HTERT RPE-1 (cell line): ENCODE data around the gene FAM184A.
"Not testable (repeated sequence)": the region's sequence is repeated elsewhere in the genome, so short reads cannot be mapped to it uniquely, and the experiment has no call there.

Experiments used
- in situ Hi-C: fragments of 300-500 bp; cut with MboI; formaldehyde crosslinking; loops from 4 replicates; pipeline ENCODE4 v1.14.3; 2020; ENCODE audit warnings: low sequenced_read_pairs

Gene FAM184A

DNA sequence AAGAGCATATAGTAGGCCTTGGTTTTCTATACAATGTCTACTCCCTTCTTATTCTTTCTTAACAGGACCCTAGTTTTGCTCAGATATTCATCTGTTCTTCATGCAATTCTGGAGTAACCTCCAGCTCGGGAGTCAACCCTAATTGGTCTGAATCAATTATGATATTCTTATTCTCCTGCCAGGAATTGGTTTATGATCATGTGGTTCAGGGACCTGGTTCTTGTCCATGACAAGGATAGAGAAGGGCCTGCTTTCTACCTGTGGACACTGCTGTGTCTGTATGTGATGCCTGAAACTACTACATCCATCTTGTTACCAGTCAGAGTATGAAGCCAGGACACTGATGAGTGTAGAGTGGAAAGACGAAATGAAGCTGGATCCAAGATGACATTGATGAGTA is 24.4 kb upstream of the FAM184A start:
- in situ Hi-C loops, result no loop called here

DNA sequence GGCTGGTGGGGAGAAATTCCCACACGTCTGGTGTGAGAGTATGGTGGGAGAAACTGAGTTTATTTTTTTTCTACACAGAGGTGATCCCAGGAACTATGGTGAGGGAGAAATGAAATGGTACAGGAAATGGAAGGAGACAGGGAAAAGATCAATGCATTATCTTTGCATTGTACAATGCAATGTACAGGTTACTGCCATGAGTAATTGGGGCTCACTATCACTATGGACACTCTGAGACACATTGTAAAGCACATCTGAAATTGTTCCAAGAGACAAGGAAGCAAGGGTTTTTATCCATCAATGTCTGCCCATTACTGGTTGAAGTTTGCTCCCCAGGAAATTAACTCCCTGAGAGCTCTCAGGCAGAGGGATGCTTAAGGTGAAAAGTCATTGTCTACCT is 21.7 kb upstream of the FAM184A start:
- in situ Hi-C loops, result no loop called here

DNA sequence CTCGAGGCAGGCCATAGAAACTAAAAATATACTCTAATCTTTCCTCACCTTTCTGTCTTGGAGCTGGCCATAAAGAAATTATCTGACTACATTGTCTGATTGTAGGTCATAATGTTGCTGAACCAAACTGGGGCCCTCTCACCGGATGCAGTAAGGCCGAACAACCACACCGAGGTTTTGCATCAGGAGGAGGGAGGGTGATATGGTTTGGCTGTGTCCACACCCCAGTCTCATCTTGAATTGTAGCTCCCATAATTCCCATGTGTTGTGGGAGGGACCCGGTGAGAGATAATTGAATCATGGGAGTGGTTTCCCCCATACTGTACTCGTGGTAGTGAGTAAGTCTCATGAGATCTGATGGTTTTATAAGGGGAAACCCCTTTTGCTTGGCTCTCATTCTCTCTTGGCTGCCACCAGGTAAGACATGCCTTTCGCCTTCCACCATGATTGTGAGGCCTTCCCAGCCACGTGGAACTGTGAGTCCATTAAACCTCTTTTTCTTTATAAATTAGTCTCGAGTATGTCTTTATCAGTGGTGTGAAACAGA is 19.4 kb upstream of the FAM184A start:
- in situ Hi-C loops, result not testable (repeated sequence)

DNA sequence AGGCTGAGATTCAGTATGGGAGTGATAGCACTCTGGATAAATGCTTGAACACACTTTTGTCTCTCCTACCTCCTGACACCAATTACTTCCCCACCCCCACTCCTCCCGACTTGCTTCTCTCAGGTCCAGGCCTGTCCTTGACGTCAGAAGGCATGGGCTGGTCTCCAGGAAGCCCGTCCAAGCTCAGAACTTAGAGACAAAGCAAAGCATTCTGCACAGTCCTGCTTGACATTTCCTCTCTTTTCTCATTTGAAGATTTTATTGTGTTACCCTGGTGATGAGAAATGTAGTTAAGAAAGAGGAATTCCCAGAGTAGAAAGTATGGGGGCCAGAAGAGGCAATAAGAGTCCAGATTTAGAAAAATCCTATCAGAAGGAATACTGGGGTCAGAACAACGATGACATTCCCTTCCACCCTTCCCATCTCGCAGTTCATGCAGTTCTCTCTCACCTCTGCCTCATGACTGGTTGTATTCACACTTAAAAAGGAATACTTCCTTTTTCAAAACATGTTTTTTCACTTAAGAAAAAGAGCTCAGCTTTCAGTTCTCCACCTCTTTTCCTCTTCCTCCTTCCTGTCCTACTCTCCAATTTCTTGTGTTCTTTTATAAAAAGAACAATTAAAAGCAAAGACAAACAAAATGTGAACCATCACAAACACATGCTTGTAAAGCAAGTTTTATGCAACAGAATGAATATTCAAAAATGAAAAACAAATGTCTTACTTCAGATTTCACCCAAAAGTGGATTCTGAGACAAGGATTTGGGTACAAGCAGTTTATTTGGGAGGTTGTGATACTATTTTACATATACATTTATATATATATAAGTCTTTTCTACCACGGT is 18.5 kb upstream of the FAM184A start:
- in situ Hi-C loops, result no loop called here

DNA sequence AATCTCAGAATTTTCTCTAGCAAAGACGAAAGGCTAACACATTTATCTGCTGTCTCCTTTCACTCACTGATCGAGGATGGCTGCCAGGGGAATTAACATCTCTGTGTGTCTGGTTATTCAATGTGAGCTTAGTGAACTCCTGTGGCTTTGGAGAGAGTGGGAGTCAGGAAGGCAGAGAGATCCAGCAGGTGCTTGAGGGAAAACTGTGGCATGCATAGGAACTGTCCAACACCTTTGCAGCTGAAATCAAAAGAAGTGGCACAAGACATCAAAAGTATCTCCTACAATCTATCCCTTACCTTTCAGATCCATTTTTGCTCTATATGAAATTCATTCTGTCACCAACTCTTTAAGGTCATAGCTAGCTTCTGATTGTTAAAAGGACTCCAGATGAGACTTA is 11.8 kb upstream of the FAM184A start:
- in situ Hi-C loops, result no loop called here

DNA sequence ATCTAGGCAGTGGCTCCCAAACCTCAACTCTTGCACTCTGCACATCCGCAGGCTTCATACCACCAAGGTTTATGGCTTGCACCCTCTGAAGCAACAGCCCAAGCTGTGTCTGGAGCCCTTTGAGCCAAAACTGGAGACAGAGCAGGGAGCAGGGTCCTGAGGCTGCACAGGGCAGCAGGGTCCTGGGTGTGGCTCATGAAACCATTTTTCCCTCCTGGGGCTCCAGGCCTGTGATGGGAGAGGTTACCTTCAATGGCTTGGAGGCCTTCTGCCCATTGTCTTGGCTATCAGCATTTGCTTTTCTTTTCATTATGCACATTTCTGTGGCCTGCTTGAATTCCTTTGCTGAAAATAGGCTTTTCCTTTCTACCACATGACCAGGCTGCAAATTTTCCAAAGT is 6.3 kb upstream of the FAM184A start:
- in situ Hi-C loops, result no loop called here

DNA sequence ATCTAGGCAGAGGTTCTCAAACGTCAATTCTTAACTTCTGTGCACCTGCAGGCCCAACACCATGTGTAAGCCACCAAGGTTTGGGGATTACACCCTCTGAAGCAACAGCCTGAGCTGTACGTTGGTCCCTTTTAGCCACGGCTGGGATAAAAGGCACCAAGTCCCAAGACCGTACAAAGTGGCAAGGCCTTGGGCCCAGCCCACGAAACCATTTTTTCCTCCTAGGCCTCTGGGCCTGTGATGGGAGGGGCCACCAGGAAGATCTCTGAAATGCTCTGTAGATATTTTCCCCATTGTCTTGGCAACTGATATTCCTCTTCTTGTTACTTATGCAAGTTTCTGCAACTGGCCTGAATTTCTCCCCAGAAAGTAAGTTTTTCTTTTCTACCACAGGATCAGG is 4.5 kb upstream of the FAM184A start:
- in situ Hi-C loops, result no loop called here

DNA sequence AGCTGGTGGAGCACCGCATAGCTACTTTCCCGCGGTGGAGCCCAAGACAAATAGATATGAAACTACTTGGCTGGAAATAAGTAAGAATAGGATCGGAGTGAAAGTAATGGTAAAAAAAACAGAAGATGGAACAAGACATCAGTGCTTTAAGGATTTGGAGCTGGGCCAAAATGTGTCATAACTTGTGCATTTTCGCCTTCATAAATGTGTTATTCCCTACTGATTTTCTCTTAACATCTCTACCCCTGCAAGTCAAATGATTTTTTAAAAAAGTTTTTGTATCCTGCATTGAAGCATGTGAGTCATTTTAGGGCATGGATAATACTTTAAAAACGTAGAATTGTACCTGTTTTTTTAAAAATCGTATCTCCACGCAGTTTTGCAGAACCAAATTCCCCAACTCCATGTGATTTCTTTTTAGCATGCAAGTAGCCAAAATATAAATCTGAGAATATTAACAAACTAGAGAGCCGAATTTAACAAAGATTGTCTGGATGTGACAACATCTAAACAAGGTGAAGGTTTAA is 882 bp upstream of the FAM184A start:
- in situ Hi-C loops, result no loop called here

DNA sequence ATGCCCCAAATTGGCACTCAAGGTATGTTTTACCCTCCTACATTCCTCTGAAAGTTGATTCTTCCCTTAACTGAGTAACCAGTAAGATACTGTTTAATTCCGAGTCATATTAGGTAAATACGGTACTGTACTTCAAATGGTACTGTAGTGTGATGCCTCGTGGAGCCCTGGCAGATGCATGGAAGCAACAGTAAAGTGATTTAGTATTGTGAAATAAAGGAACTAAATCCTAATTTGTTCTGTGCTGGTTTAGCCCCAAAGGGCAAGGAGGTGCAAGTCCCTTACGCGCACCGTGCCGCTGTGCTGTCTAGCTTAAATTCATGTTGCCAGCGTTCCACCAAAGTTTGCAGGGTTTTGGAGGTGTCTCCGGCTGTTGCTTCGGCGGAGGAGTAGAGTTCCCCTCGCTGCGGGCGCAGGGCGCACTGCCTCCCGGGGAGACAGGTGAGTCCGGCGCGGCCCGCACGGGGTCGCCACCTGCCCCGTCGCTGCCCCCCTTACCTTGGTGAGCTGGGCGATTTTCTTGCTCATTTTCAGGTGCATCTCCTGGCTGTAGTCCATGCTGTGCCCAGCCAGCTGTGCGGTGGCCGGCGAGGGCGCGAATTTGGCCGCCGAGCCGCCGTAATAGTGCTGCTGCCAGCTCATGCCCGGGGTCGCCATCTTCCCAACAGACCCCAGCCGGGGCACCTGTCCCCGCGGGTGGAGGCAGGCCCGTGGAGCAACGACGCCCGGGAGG is 655 bp downstream of the FAM184A start:
- in situ Hi-C loops, result no loop called here

DNA sequence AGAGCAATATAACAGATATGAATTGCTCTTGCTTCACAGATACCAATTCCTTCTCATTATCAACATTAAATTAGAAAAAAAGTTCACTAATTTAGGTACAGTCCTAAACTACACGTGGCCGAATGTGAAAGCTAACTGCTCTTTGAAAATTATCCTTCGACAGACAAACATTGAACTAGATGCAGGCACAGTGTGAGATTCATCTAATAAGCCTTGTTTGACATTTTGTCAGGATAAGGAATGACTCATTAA is 1.1 kb downstream of the FAM184A start:
- in situ Hi-C loops, result no loop called here

DNA sequence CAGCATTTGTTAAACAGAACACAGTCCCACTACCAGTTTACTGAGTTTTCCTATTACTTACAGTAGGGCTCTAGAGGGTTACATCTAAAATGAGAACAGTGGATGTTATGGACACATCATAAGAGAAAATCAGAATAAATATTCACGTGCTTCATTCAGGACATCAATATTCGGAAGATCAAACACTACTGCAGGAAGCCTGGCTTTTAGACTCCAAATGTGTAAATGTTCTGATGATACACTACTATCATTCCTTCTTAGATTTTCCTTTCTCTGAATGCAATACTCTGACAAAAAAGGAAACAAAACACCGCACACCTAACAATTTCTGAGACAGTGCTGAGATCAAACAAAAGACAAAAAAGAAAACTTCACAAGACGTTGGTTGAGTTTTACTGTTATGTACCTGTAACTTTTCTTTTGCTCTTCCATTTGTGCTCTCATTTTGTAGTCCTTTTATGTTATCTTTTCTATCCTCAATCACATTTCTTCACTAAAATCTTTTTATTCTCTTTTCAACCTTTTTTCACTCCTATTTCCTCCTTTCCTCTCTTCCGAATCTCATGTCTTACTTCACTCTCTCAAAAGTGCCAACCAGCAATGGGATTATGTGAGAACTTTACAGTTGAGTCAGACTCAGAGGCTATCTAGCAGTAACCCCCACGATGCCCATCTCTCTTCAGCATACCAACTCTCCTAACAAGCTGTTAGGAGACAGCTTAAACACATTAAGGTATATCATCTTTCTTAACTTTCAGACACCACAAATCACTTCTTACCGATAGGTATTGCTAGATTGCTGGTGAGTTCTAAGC is 1.7 kb downstream of the FAM184A start:
- in situ Hi-C loops, result no loop called here

DNA sequence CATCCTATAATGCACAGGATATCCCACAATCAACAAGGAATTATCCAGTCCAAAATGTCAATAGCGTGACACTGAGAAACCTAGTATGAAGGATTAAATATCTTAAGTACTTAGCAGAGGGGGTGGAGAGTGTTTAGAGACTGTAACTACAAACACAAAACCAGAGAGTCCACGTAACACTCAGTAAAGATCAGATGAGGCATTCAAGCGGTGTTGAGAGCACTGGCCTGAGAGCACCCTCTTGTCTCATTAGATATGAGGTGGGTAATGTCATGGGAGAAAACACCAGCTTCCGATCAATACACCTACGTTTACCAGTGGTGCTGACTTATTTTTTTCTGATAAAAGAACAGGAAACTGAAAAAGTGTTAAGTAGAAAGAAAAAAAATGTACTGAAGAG is 2.3 kb downstream of the FAM184A start:
- in situ Hi-C loops, result no loop called here

DNA sequence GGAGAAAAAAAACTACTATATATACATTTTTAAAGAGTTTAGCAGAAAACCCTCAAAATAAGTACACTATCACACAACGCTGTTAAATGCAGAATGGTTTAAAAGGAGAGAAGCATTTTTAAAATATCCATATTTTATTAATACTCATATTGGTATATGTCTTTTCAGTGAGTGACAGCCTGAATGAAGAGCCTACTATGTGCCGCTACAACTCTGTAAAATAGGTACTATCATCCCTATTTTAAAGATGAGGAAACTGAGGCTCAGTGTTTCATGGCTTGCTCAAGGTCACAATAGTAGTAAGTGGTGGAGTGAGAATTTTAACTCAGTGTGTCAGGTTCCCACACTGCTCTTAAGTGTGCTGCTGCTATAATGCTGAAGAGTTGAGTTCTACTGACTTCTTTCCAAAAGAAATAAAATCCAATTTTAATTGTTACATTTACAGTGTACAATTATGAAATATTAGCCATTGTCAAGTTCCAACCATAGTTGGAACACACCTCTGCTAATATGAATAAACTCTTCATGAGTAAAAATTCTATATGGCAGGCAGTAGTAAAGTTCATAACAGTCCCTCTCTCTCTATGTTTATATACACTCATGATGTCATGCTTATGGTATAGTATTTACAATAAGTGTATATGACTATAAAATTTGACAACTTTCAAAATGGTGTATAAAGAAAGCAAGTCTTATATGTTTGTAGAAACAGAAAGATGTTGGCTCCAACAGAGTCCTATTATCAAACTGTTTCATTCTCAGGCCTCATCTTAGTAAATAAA is 3.1 kb downstream of the FAM184A start:
- in situ Hi-C loops, result no loop called here

DNA sequence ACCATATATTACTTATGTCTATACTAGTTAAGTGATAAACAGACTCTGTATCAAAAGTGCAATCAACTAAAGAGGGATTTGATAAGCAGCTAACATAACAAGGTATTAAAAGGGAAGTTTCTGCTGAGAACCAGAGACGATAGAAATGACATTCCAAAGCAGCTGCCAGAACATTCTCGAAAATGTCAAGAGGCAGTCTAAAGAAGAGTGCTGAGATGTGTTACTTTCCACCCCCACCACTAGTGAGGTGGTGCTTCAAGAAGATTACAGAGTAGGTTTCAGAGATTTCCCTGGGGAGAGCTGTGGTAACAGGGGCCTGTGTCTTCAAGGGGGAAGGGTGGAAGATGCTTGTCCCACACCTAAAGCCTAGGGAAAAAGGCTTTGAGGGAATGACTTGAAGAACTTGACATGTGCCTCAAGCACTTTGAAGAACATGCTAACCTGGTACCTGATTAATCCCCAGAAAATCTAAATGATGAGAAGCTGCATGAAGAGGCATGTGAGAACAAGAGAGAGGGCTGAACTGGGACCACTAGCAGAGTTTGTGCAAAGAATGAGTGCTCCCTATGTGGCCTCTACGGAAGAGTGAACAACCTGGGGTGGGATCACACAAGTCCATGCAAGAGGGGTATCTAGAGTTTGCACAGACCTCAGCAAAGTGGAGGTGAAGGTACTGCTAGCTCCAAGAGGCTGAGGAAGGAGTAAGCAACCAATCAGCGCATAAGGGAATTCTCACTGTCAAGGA is 5.0 kb downstream of the FAM184A start:
- in situ Hi-C loops, result no loop called here

DNA sequence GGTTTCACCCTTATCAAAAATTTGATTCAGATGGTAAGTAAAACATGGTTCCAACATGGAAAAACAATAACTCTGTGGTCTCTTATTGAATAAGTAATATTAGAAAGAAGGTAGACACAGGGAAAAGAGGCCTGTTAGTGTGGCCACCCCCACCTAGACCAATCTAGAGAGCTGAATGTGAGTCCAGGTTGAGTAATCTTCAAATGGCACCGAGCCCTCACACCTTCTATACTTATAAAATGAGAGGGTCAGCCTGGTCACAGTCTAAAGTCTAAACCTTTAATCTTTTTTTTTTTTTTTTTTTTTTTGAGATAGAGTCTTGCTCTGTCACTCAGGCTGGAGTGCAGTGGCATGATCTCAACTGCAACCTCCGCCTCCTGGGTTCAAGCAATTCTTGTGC is 6.9 kb downstream of the FAM184A start:
- in situ Hi-C loops, result no loop called here

DNA sequence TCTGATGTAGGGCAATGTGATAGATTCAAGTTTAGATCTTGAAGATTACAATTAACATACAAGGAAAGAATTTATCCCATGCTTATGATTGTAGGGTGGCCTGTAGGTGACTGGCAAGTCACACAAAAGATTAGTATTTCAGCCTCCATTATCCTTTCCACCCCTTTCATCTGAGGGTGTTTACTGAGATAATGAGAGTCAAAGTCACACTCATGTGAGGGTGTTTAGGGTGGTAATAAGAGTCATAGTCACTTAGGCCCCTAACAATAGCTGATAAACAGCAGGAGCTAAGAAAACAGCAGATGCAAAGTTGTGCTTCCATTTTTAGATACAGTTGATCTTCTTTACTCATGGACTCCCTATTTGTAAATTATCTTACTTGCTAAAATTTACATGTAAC is 11.4 kb downstream of the FAM184A start:
- in situ Hi-C loops, result no loop called here

DNA sequence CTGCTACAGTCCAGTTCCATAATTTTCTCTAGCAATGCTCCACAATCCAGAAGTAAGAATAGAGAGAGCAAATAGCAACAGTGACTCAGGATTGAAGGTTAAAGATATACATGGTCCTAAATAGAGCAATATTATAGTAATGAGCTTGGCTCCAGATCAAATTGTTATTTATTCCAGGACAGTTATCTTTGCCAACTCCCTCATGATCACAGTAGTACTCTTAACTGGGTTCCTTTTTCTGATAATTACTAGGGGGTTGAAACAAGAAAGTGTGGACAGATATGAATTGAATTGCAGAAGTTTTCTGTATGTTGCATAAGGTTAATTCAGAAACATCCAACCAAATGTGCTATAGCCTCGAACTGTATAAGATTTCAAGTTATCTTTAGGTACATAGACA is 11.9 kb downstream of the FAM184A start:
- in situ Hi-C loops, result no loop called here

DNA sequence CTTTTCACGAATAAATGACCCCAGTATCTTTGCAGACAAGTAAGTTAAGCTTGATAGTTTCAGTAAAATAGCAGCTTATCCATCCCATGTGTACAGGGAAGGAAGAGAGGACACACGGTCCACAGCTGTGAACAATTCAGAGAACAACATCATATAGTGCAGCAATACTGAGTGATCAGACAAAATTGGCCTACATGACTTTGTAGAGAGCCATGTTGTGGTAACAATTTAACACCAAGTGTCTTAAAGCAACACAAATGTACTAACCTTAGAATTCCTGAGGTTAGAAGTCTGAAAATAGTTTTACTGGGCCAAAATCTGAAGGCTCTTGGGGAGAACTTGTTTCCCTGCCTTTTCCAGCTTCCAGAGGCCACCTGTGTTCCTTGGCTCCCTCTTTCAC is 12.5 kb downstream of the FAM184A start:
- in situ Hi-C loops, result no loop called here

DNA sequence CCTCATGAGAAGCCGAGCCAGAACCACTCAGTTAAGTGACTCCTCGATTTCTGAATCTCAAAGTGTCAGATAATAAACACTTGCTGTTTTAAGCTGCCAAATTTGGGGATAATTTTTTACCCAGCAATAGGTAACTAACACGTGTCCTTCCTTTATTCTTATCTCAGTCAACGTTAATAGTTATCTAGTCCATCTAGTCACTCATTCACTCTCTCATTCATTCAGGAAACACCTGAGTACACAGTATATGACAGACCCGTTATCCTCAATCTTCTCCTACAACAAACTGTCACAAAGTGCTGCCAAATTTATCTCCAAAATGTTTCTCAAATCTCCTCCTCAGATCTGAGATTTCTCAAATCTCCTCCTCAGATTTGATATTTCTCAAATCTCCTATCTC is 13.1 kb downstream of the FAM184A start:
- in situ Hi-C loops, result no loop called here

DNA sequence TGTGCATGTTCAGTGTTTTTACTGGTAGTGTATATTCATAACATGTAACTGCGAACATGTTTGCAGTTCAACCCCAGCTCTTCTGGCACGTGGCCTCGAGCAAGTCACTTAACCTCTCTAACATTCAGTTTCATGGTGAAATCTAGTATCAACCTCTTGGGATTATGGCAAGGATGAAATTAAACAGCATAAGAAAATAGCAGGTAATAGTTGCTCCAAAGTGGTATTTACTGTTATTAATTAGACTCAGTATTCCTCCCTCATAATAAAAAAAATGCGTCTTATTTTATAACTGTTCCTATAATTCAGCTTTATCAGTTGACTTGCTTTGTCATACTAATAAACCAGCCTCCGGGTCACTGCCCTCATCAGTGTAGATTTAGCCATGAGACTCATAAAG is 15.0 kb downstream of the FAM184A start:
- in situ Hi-C loops, result no loop called here
